ENCODE results near the gene OR6B1. TPM values are rescaled to one million over a fixed set of nuclear protein-coding genes. Genes with fewer than 3 reads are reported as not detected.
A peak's percentile ranks its signal among the peaks of the same experiment; 100 is the strongest.

Gene OR6B1
- total and polyA plus RNA-seq, 12 donors: under 0.01 TPM; not detected in 11

GRCh38 chr7:144024213-144024612, 24.1 kb downstream of the OR6B1 start:
- Histone ChIP-seq H3K4me3 (no peak overlapping the region), H3K27me3 (no peaks in the 10 kb centered on the region), H3K36me3 (replicated peaks in 1 of 2) (no peaks in the 10 kb centered on the region), H3K4me1 (replicated peaks in 1 of 2) (peaks cover 24 to 33% of the 10 kb centered on the region in 2 donors), H3K27ac (no peak overlapping the region), H3K9me3 (replicated peaks in 1 of 3) (peaks cover 0 to 4% (median 0%) of the 10 kb centered on the region in 3 donors)
- no peak for TF ChIP-seq POLR2A (IDR thresholded peaks at IDR 0.05)
- TF ChIP-seq, protein P1, sequence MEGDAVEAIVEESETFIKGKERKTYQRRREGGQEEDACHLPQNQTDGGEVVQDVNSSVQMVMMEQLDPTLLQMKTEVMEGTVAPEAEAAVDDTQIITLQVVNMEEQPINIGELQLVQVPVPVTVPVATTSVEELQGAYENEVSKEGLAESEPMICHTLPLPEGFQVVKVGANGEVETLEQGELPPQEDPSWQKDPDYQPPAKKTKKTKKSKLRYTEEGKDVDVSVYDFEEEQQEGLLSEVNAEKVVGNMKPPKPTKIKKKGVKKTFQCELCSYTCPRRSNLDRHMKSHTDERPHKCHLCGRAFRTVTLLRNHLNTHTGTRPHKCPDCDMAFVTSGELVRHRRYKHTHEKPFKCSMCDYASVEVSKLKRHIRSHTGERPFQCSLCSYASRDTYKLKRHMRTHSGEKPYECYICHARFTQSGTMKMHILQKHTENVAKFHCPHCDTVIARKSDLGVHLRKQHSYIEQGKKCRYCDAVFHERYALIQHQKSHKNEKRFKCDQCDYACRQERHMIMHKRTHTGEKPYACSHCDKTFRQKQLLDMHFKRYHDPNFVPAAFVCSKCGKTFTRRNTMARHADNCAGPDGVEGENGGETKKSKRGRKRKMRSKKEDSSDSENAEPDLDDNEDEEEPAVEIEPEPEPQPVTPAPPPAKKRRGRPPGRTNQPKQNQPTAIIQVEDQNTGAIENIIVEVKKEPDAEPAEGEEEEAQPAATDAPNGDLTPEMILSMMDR (IDR thresholded peaks at IDR 0.05): no peak
- WGBS, 4 donors: 84 to 88% (median 88%) methylated on average over 3 of the region's 3 CpGs
- intact Hi-C loops (cut with DNase I): loop anchor here in 1 of 2 donors (5.0 kb wide), 1 partner anchor 292 kb away; no protein-coding TSS in a partner anchor
- DNase-seq: no peak

DNA sequence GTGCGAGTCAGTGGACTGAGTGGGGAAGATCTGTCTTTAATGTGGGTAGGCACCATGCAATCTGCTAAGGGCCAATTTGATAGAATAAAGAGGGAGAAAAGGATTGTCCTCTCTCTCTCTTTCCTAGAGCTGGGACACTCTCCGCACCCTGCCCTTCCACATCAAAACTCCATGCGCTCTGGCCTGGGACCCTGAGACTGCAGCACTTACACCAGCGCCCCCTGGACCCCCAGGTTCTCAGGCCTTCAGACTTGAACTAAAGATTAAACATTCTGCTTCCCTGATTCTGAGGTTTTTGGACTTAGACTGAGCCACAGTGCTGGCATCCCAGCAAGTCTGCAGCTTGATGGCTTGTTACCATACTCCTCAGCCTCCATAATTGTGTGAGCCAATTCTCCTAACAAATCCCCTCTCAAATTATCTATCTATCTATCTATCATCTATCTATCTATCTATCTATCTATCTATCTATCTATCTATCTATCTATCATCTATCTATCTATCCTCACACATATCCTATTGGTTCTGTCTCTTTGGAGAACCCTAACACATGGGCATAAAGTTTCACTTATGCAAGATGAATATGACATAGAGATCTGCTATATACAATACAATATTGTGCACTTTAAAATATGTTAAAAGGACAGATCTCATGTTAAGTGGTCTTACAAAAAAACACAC, 26.2 kb downstream of the OR6B1 start:
- intact Hi-C loops (cut with DNase I): no loop called here
- Histone ChIP-seq H3K9me3 (replicated peaks in 1 of 3) (peaks cover 0 to 4% (median 0%) of the 10 kb centered on the region in 3 donors), H3K4me1 (replicated peaks in 1 of 2) (peaks cover 3 to 14% of the 10 kb centered on the region in 2 donors), H3K36me3 (replicated peaks in 1 of 2) (no peaks in the 10 kb centered on the region), H3K4me3 (no peak overlapping the region), H3K27me3 (no peaks in the 10 kb centered on the region), H3K27ac (no peak overlapping the region)
- TF ChIP-seq, protein P1 (IDR thresholded peaks at IDR 0.05): no peak
- no peak for TF ChIP-seq POLR2A (IDR thresholded peaks at IDR 0.05)
- no peak for DNase-seq
- 58 to 75% (median 63%) methylated on average over 4 of the region's 4 CpGs for WGBS, 4 donors

DNA sequence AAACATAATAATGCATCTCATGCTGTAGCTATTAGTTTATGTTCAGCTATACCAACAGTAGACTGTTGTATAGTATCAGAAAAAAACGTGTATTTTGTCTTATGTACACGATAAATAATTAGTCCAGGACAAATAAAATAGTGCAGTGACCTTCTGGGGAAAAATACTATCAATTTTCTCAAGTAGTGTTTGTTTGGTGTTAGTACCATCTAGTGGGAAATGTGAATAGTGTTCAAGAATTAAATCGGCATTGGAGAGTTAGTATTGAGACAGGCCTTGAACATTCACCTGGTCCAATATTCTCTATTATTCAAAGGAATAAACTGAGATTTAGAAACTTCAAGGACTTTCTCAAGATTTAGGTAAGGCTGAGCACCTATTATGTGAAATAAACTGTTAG, 26.9 kb downstream of the OR6B1 start:
- Histone ChIP-seq H3K4me1 (replicated peaks in 1 of 2) (peaks cover 0 to 6% of the 10 kb centered on the region in 2 donors), H3K4me3 (no peak overlapping the region), H3K36me3 (replicated peaks in 1 of 2) (no peaks in the 10 kb centered on the region), H3K27me3 (no peaks in the 10 kb centered on the region), H3K9me3 (replicated peaks in 1 of 3) (peaks cover 0 to 4% (median 0%) of the 10 kb centered on the region in 3 donors), H3K27ac (peak overlapping the region in 2 of 5 donors; percentile 3 to 43)
- DNase-seq: no peak
- TF ChIP-seq, protein P1 (IDR thresholded peaks at IDR 0.05): peak; percentile 27 to 87 (median 70)
- TF ChIP-seq POLR2A (IDR thresholded peaks at IDR 0.05): no peak
- intact Hi-C loops (cut with DNase I): no loop called here
- 4 to 13% (median 6%) methylated on average over 3 of the region's 3 CpGs for WGBS, 4 donors

- TF ChIP-seq, protein P1 (IDR thresholded peaks at IDR 0.05): no peak
- TF ChIP-seq POLR2A (IDR thresholded peaks at IDR 0.05): no peak
These were observed 27.9 kb downstream of the OR6B1 start for GRCh38 chr7:144027974-144028373.

More at GRCh38 chr7:144027974-144028373, 27.9 kb downstream of the OR6B1 start:
- H3K27ac ChIP-seq: peak overlapping the region in 2 of 5 donors; percentile 3 to 43
- no peak overlapping the region for H3K4me3 ChIP-seq
- no peak for DNase-seq
- peaks cover 0 to 6% of the 10 kb centered on the region in 2 donors for H3K4me1 ChIP-seq (replicated peaks in 1 of 2)
- intact Hi-C loops (cut with DNase I): no loop called here
- 26 to 42% (median 38%) methylated on average over 1 of the region's 1 CpG for WGBS, 4 donors
- no peaks in the 10 kb centered on the region for H3K36me3 ChIP-seq (replicated peaks in 1 of 2)
- H3K9me3 ChIP-seq (replicated peaks in 1 of 3): peaks cover 0 to 4% (median 0%) of the 10 kb centered on the region in 3 donors
- H3K27me3 ChIP-seq: no peaks in the 10 kb centered on the region
